Measurements from ENCODE around the gene MYBPC1. TPM values are rescaled to one million over a fixed set of nuclear protein-coding genes. Genes with fewer than 3 reads are reported as not detected.
"Not testable (repeated sequence)": the region's sequence is repeated elsewhere in the genome, so short reads cannot be mapped to it uniquely, and the experiment has no call there.

Gene MYBPC1
- 1 to 10 TPM in 1 of 6 donors, not detected in 5; 6.3 TPM for total RNA-seq

- WGBS, 2 donors = 30 to 34% methylated on average over 6 of the region's 6 CpGs
- TF ChIP-seq POLR2AphosphoS5 (IDR thresholded peaks at IDR 0.05) (no peak), POLR2A (IDR thresholded peaks at IDR 0.05) (no peak), EP300 (IDR thresholded peaks at IDR 0.05) (no peak), CTCF (IDR thresholded peaks at IDR 0.05) (no peak)
- no peaks in the 10 kb centered on the region for H3K9me3 ChIP-seq
- no peak for DNase-seq
- no peaks in the 10 kb centered on the region for H3K27me3 ChIP-seq
- no peaks in the 10 kb centered on the region for H3K36me3 ChIP-seq
- no peak within 1 kb of the TSS for H3K4me3 ChIP-seq
- no peak within 1 kb of the TSS for H3K27ac ChIP-seq
- ATAC-seq (ENCODE audit: low FRiP score in 2 of 2) = no peak
- H3K4me1 ChIP-seq = no peaks in the 10 kb centered on the region
Observed at GRCh38 chr12:101594700-101595099, at the start of gene MYBPC1. TSS of gene MYBPC1 (plus strand) at chr12:101594971. CDS start at chr12:101595071, 100 bp downstream.

- DNase-seq (no peak), ATAC-seq (ENCODE audit: low FRiP score in 2 of 2) (no peak)
- H3K4me1 ChIP-seq = peaks cover 0 to 7% (median 2%) of the 10 kb centered on the region in 4 donors
- no peaks in the 10 kb centered on the region for H3K36me3 ChIP-seq
- WGBS, 2 donors = 52 to 55% methylated on average over 6 of the region's 6 CpGs
- H3K9me3 ChIP-seq = no peaks in the 10 kb centered on the region
- H3K4me3 ChIP-seq = no peak overlapping the region
- no peak overlapping the region for H3K27ac ChIP-seq
- H3K27me3 ChIP-seq = no peaks in the 10 kb centered on the region
- TF ChIP-seq POLR2A (IDR thresholded peaks at IDR 0.05) (no peak), POLR2AphosphoS5 (IDR thresholded peaks at IDR 0.05) (no peak), EP300 (IDR thresholded peaks at IDR 0.05) (no peak), CTCF (IDR thresholded peaks at IDR 0.05) (no peak)
Observed at GRCh38 chr12:101551362-101552114, 43.2 kb upstream of the MYBPC1 start.

GRCh38 chr12:101552277-101552676 is 42.5 kb upstream of the MYBPC1 start:
- no peaks in the 10 kb centered on the region for H3K9me3 ChIP-seq
- TF ChIP-seq EP300 (IDR thresholded peaks at IDR 0.05) (peak in 1 of 4 donors; percentile 11), POLR2AphosphoS5 (IDR thresholded peaks at IDR 0.05) (peak; percentile 67 to 75), CTCF (IDR thresholded peaks at IDR 0.05) (no peak), POLR2A (IDR thresholded peaks at IDR 0.05) (no peak)
- H3K36me3 ChIP-seq = no peaks in the 10 kb centered on the region
- H3K27me3 ChIP-seq = no peaks in the 10 kb centered on the region
- ATAC-seq (ENCODE audit: low FRiP score in 2 of 2) (peak in 1 of 2 donors; percentile 63), DNase-seq (peak in 1 of 2 donors; percentile 25)
- no peak overlapping the region for H3K27ac ChIP-seq
- peaks cover 0 to 7% (median 2%) of the 10 kb centered on the region in 4 donors for H3K4me1 ChIP-seq
- no peak overlapping the region for H3K4me3 ChIP-seq
- 38 to 42% methylated on average over 4 of the region's 4 CpGs for WGBS, 2 donors

- TF ChIP-seq POLR2AphosphoS5 (IDR thresholded peaks at IDR 0.05) = no peak
- TF ChIP-seq POLR2A (IDR thresholded peaks at IDR 0.05) = no peak
- TF ChIP-seq CTCF (IDR thresholded peaks at IDR 0.05) = no peak
- no peak for TF ChIP-seq EP300 (IDR thresholded peaks at IDR 0.05)
- ATAC-seq (ENCODE audit: low FRiP score in 2 of 2) = no peak
Observed at GRCh38 chr12:101557094-101557493, 37.7 kb upstream of the MYBPC1 start.

GRCh38 chr12:101558726-101559125 is 36.0 kb upstream of the MYBPC1 start:
- ATAC-seq (ENCODE audit: low FRiP score in 2 of 2); H3K4me1 ChIP-seq; H3K4me3 ChIP-seq; H3K27me3 ChIP-seq; H3K36me3 ChIP-seq; H3K9me3 ChIP-seq; DNase-seq; H3K27ac ChIP-seq: not testable (repeated sequence)
- 87 to 91% methylated on average over 7 of the region's 7 CpGs for WGBS, 2 donors

More at GRCh38 chr12:101557094-101557493, 37.7 kb upstream of the MYBPC1 start:
- Histone ChIP-seq H3K4me1 (peaks cover 0 to under 1% (median 0%) of the 10 kb centered on the region in 4 donors), H3K27me3 (no peaks in the 10 kb centered on the region), H3K4me3 (no peak overlapping the region), H3K27ac (no peak overlapping the region), H3K36me3 (no peaks in the 10 kb centered on the region), H3K9me3 (no peaks in the 10 kb centered on the region)
- WGBS, 2 donors = 72 to 75% methylated on average over 4 of the region's 4 CpGs
- DNase-seq = no peak

Data from upper lobe of left lung (tissue), 6 donors.